SK-N-SH treated with all-trans-retinoic acid at 6 μM for 48 hours (cell line): ENCODE results near the gene TLE2.

Experiments
- ATAC-seq: fragments of 200-7000 bp; cut with Tn5 transposase; 3 replicates; pipeline ENCODE4 v1.9.1; 2020; ENCODE audit warnings: mild to moderate bottlenecking, moderate library complexity
- ARNTL ChIP-seq: fragments of 450-650 bp; formaldehyde crosslinking; IDR thresholded peaks from 2 replicates; pipeline ENCODE4 v1.5.0; 2020; ENCODE audit warnings: low read depth, mild to moderate bottlenecking, moderate library complexity, borderline replicate concordance
- BACH2 ChIP-seq: fragments of 250-450 bp; sonication (Bioruptor Pico); IDR thresholded peaks from 2 replicates; pipeline ENCODE4 v1.9.0; 2021; ENCODE audit warnings: mild to moderate bottlenecking, borderline replicate concordance
- CREB5 ChIP-seq: fragments of 250-450 bp; sonication (Bioruptor Pico); IDR thresholded peaks from 2 replicates; pipeline ENCODE4 v1.5.1; 2020; ENCODE audit warnings: low read depth, mild to moderate bottlenecking, moderate library complexity
- CSDC2 ChIP-seq: fragments of 250-450 bp; sonication (Bioruptor Pico); IDR thresholded peaks from 2 replicates; pipeline ENCODE4 v1.5.0; 2020; ENCODE audit warnings: mild to moderate bottlenecking, moderate library complexity
- GLIS3 ChIP-seq: fragments of 250-450 bp; sonication (Bioruptor Pico); IDR thresholded peaks from 2 replicates; pipeline ENCODE4 v1.5.0; 2020; ENCODE audit warnings: mild to moderate bottlenecking, moderate library complexity
- OSR1 ChIP-seq: fragments of 250-450 bp; sonication (Bioruptor Pico); IDR thresholded peaks from 2 replicates; pipeline ENCODE4 v1.8.0; 2022; ENCODE audit warnings: moderate library complexity, mild to moderate bottlenecking, inconsistent platforms
- PATZ1 ChIP-seq: fragments of 250-450 bp; sonication (Bioruptor Pico); IDR thresholded peaks from 2 replicates; pipeline ENCODE4 v1.8.0; 2020; ENCODE audit warnings: mild to moderate bottlenecking, moderate library complexity, borderline replicate concordance
- RARB ChIP-seq: fragments of 250-450 bp; sonication (Bioruptor Pico); IDR thresholded peaks from 2 replicates; pipeline ENCODE4 v1.8.0; 2021; ENCODE audit warnings: mild to moderate bottlenecking, moderate library complexity
- SNAI2 ChIP-seq: fragments of 250-450 bp; sonication (Bioruptor Pico); IDR thresholded peaks from 2 replicates; pipeline ENCODE4 v1.5.0; 2020; ENCODE audit warnings: mild to moderate bottlenecking, moderate library complexity
- TCF4 ChIP-seq: fragments of 250-450 bp; sonication (Bioruptor Pico); IDR thresholded peaks from 2 replicates; pipeline ENCODE4 v1.8.0; 2021; ENCODE audit warnings: mild to moderate bottlenecking, moderate library complexity, borderline replicate concordance
- TOX ChIP-seq: fragments of 250-450 bp; sonication (Bioruptor Pico); IDR thresholded peaks from 2 replicates; pipeline ENCODE4 v1.8.0; 2021; ENCODE audit warnings: mild to moderate bottlenecking, moderate library complexity, borderline replicate concordance
- TSHZ2 ChIP-seq: fragments of 250-450 bp; sonication (Bioruptor Pico); IDR thresholded peaks from 2 replicates; pipeline ENCODE4 v1.5.0; 2020; ENCODE audit warnings: mild to moderate bottlenecking, moderate library complexity
- ZC3H10 ChIP-seq: fragments of 250-450 bp; sonication (Bioruptor Pico); IDR thresholded peaks from 2 replicates; pipeline ENCODE4 v1.5.1; 2021; ENCODE audit warnings: mild to moderate bottlenecking, moderate library complexity
- ZFP3 ChIP-seq: fragments of 250-450 bp; sonication (Bioruptor Pico); IDR thresholded peaks from 2 replicates; pipeline ENCODE4 v1.5.0; 2020; ENCODE audit warnings: mild to moderate bottlenecking, moderate library complexity
- ZNF565 ChIP-seq: fragments of 450-650 bp; formaldehyde crosslinking; conservative IDR thresholded peaks from 2 replicates; pipeline ENCODE4 v1.5.0; 2020; ENCODE audit warnings: low read depth, mild to moderate bottlenecking, moderate library complexity
- ZNF70 ChIP-seq: fragments of 450-650 bp; formaldehyde crosslinking; IDR thresholded peaks from 2 replicates; pipeline ENCODE4 v1.5.0; 2020; ENCODE audit warnings: mild to moderate bottlenecking, moderate library complexity
- ZNF8 ChIP-seq: fragments of 450-650 bp; formaldehyde crosslinking; IDR thresholded peaks from 2 replicates; pipeline ENCODE4 v1.5.0; 2020; ENCODE audit warnings: mild to moderate bottlenecking, moderate library complexity

The TLE2 gene

GRCh38 chr19:3057275-3057714 lies 28.2 kb upstream of the TLE2 start:
- ATAC-seq, result no peak
- no peak for TF ChIP-seq ZNF8
- TF ChIP-seq, all 23 proteins: peak for 0

GRCh38 chr19:3056417-3057088 lies 27.5 kb upstream of the TLE2 start:
- TF ChIP-seq ZFP3 (CRISPR knock-in tag) (peak; percentile 99), CREB5 (no peak), RARB (CRISPR knock-in tag) (no peak), OSR1 (CRISPR knock-in tag) (no peak), TOX (CRISPR knock-in tag) (no peak), ARNTL (no peak), SNAI2 (no peak)
- ATAC-seq, result no peak

- ATAC-seq, result no peak
- TF ChIP-seq ZNF565 (CRISPR knock-in tag), result no peak
- TF ChIP-seq BACH2 (CRISPR knock-in tag), result no peak
- TF ChIP-seq ZFP3 (CRISPR knock-in tag), result no peak
- TF ChIP-seq RARB (CRISPR knock-in tag), result no peak
- no peak for TF ChIP-seq CSDC2
- no peak for TF ChIP-seq ZNF70 (CRISPR knock-in tag)
- TF ChIP-seq TCF4, result no peak
- no peak for TF ChIP-seq TOX (CRISPR knock-in tag)
- TF ChIP-seq CREB5, result no peak
- TF ChIP-seq ZC3H10 (CRISPR knock-in tag), result no peak
- no peak for TF ChIP-seq SNAI2
- no peak for TF ChIP-seq ZNF8
- no peak for TF ChIP-seq GLIS3 (CRISPR knock-in tag)
- TF ChIP-seq OSR1 (CRISPR knock-in tag), result no peak
- no peak for TF ChIP-seq TSHZ2 (CRISPR knock-in tag)
- TF ChIP-seq PATZ1 (CRISPR knock-in tag), result no peak
- TF ChIP-seq, all 23 proteins: peak for 0
Observed at GRCh38 chr19:3055741-3056416, 26.8 kb upstream of the TLE2 start.

- ATAC-seq, result no peak
Observed at GRCh38 chr19:3054972-3055740, 26.1 kb upstream of the TLE2 start.

More at GRCh38 chr19:3054972-3055740, 26.1 kb upstream of the TLE2 start:
- TF ChIP-seq TOX (CRISPR knock-in tag), result no peak
